Measurements from ENCODE around the gene POTEG.
"Not testable (repeated sequence)": the region's sequence is repeated elsewhere in the genome, so short reads cannot be mapped to it uniquely, and the experiment has no call there.

DNA sequence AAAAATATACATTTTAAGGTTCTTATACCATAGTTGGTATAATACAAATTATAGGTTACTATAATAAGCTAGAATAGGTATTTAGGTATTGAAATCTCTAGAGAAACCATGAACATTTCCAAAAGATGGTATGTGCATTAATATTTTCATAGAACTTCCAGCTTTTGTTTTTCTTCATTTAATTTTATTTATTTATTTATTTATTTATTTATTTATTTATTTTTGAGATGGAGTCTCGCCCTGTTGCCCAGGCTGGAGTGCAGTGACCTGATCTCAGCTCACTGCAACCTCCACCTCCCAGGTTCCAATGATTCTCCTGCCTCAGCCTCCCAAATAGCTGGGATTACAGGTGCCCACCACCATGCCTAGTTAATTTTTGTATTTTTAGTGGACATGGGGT is 54.0 kb downstream of the POTEG start:
- TF ChIP-seq, protein P1, sequence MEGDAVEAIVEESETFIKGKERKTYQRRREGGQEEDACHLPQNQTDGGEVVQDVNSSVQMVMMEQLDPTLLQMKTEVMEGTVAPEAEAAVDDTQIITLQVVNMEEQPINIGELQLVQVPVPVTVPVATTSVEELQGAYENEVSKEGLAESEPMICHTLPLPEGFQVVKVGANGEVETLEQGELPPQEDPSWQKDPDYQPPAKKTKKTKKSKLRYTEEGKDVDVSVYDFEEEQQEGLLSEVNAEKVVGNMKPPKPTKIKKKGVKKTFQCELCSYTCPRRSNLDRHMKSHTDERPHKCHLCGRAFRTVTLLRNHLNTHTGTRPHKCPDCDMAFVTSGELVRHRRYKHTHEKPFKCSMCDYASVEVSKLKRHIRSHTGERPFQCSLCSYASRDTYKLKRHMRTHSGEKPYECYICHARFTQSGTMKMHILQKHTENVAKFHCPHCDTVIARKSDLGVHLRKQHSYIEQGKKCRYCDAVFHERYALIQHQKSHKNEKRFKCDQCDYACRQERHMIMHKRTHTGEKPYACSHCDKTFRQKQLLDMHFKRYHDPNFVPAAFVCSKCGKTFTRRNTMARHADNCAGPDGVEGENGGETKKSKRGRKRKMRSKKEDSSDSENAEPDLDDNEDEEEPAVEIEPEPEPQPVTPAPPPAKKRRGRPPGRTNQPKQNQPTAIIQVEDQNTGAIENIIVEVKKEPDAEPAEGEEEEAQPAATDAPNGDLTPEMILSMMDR (IDR thresholded peaks at IDR 0.05; ENCODE audit: low read depth, low read length, poor library complexity, severe bottlenecking) = not testable (repeated sequence)
- not testable (repeated sequence) for TF ChIP-seq EZH2phosphoT487 (IDR thresholded peaks at IDR 0.05; ENCODE audit: borderline replicate concordance, low read length)
